H9 (cell line): ENCODE results near the gene SPTBN4. TPM values are rescaled to one million over a fixed set of nuclear protein-coding genes. Genes with fewer than 3 reads are reported as not detected.

ENCODE experiments used
- DNase-seq: peaks from one replicate; pipeline ENCODE4 v3.0.0-alpha.2; 2017
- H2AFZ ChIP-seq: one replicate; pipeline ENCODE4 v1.6.1; 2013; ENCODE audit warnings: mild to moderate bottlenecking, low read length, control low read depth, moderate library complexity
- H2AK5ac ChIP-seq: 2 replicates; pipeline ENCODE4 v1.6.1; 2013; ENCODE audit warnings: low read length, control low read depth, mixed read lengths; ENCODE audit not compliant: insufficient read length
- H2BK120ac ChIP-seq: one replicate; pipeline ENCODE4 v1.6.1; 2013; ENCODE audit warnings: low read depth, mild to moderate bottlenecking, low read length, control low read depth, inconsistent platforms; ENCODE audit not compliant: poor library complexity, severe bottlenecking
- H2BK12ac ChIP-seq: 2 replicates; pipeline ENCODE4 v1.6.1; 2013; ENCODE audit warnings: low read length, control low read depth, mixed read lengths, low read depth; ENCODE audit not compliant: insufficient read length
- H2BK15ac ChIP-seq: 2 replicates; pipeline ENCODE4 v1.6.1; 2013; ENCODE audit warnings: low read depth, low read length, control low read depth
- H2BK20ac ChIP-seq: one replicate; pipeline ENCODE4 v1.6.1; 2013; ENCODE audit warnings: low read depth, mild to moderate bottlenecking, low read length, control low read depth, inconsistent platforms; ENCODE audit not compliant: poor library complexity, severe bottlenecking
- H2BK5ac ChIP-seq: 2 replicates; pipeline ENCODE4 v1.6.1; 2013; ENCODE audit warnings: low read length, control low read depth, mixed read lengths; ENCODE audit not compliant: insufficient read length
- H3K14ac ChIP-seq: 2 replicates; pipeline ENCODE4 v1.6.1; 2013; ENCODE audit warnings: low read length, control low read depth; ENCODE audit not compliant: insufficient read depth
- H3K18ac ChIP-seq: 2 replicates; pipeline ENCODE4 v1.6.1; 2013; ENCODE audit warnings: low read depth, mild to moderate bottlenecking, mixed read lengths, low read length, control low read depth; ENCODE audit not compliant: insufficient read length
- H3K23ac ChIP-seq: 2 replicates; pipeline ENCODE4 v1.6.1; 2013; ENCODE audit warnings: low read length, control low read depth, mixed read lengths, low read depth; ENCODE audit not compliant: insufficient read length
- H3K23me2 ChIP-seq: 2 replicates; pipeline ENCODE4 v1.6.1; 2013; ENCODE audit warnings: low read depth, mild to moderate bottlenecking, mixed read lengths, low read length, control low read depth; ENCODE audit not compliant: insufficient read length, poor library complexity, severe bottlenecking
- H3K27ac ChIP-seq: 2 replicates; pipeline ENCODE4 v1.5.1; 2013; ENCODE audit warnings: low read length, control low read depth, mixed read lengths, low read depth; ENCODE audit not compliant: insufficient read length
- H3K27me3 ChIP-seq: 2 replicates; pipeline ENCODE4 v1.6.1; 2013; ENCODE audit warnings: low read length, control low read depth, inconsistent platforms; ENCODE audit not compliant: insufficient read depth
- H3K4ac ChIP-seq: 2 replicates; pipeline ENCODE4 v1.6.1; 2013; ENCODE audit warnings: low read depth, mild to moderate bottlenecking, control low read depth, inconsistent platforms, low read length, moderate library complexity
- H3K4me1 ChIP-seq: 2 replicates; pipeline ENCODE4 v1.6.1; 2013; ENCODE audit warnings: low read length, control low read depth, inconsistent platforms; ENCODE audit not compliant: insufficient read depth
- H3K4me2 ChIP-seq: 2 replicates; pipeline ENCODE4 v1.6.1; 2013; ENCODE audit warnings: low read length, control low read depth, mixed read lengths; ENCODE audit not compliant: insufficient read length, insufficient read depth
- H3K56ac ChIP-seq: 2 replicates; pipeline ENCODE4 v1.6.1; 2013; ENCODE audit warnings: low read depth, mild to moderate bottlenecking, mixed read lengths, low read length, control low read depth; ENCODE audit not compliant: insufficient read length
- H3K79me1 ChIP-seq: 2 replicates; pipeline ENCODE4 v1.6.1; 2013; ENCODE audit warnings: low read depth, mild to moderate bottlenecking, moderate library complexity, low read length, control low read depth, inconsistent platforms; ENCODE audit not compliant: insufficient read depth, poor library complexity, severe bottlenecking
- H3K79me2 ChIP-seq: 2 replicates; pipeline ENCODE4 v1.6.1; 2013; ENCODE audit warnings: low read length, control low read depth, inconsistent platforms; ENCODE audit not compliant: insufficient read depth
- H3K9ac ChIP-seq: 2 replicates; pipeline ENCODE4 v1.6.1; 2013; ENCODE audit warnings: low read length, control low read depth, mixed read lengths; ENCODE audit not compliant: insufficient read length; ENCODE audit errors: extremely low read depth
- H3K9me3 ChIP-seq: one replicate; pipeline ENCODE4 v1.6.1; 2013; ENCODE audit warnings: low read depth, low read length, inconsistent platforms; ENCODE audit not compliant: control insufficient read depth
- H3T11ph ChIP-seq: one replicate; pipeline ENCODE4 v1.6.1; 2013; ENCODE audit warnings: mild to moderate bottlenecking, low read length, control low read depth, inconsistent platforms
- H4K20me1 ChIP-seq: one replicate; pipeline ENCODE4 v1.6.1; 2013; ENCODE audit not compliant: control insufficient read depth, insufficient read length, insufficient read depth
- H4K5ac ChIP-seq: 2 replicates; pipeline ENCODE4 v1.6.1; 2013; ENCODE audit warnings: low read depth, mild to moderate bottlenecking, mixed read lengths, low read length, control low read depth; ENCODE audit not compliant: insufficient read length
- H4K8ac ChIP-seq: replicated peaks from 2 replicates; pipeline ENCODE4 v1.6.1; 2013; ENCODE audit warnings: low read length, control low read depth, mixed read lengths, low read depth; ENCODE audit not compliant: insufficient read length
- H4K91ac ChIP-seq: 2 replicates; pipeline ENCODE4 v1.6.1; 2013; ENCODE audit warnings: low read depth, mild to moderate bottlenecking, moderate library complexity, mixed read lengths, low read length, control low read depth; ENCODE audit not compliant: insufficient read length
- H3K27ac Mint-ChIP-seq, 3 experiments: 2 replicates in 2 of 3; 3 replicates in 1 of 3; pipeline ENCODE4 v1.8.0; 2020 to 2021; ENCODE audit warnings: mixed read lengths in 3 of 3, mild to moderate bottlenecking in 1 of 3, moderate library complexity in 1 of 3
- H3K27me3 Mint-ChIP-seq: 2 replicates; pipeline ENCODE4 v1.8.0; 2021; ENCODE audit warnings: low read depth, mild to moderate bottlenecking, moderate library complexity, mixed read lengths
- H3K36me3 Mint-ChIP-seq, 3 experiments: 2 replicates in 2 of 3; 3 replicates in 1 of 3; pipeline ENCODE4 v1.8.0; 2020 to 2021; ENCODE audit warnings: low read depth in 3 of 3, mixed read lengths in 3 of 3; ENCODE audit not compliant: insufficient read depth in 1 of 3
- H3K4me1 Mint-ChIP-seq, 2 experiments: 2 replicates each; pipeline ENCODE4 v1.8.0; 2020; ENCODE audit warnings: mixed read lengths in 2 of 2
- H3K4me3 Mint-ChIP-seq, 2 experiments: 2 replicates in 1 of 2; 3 replicates in 1 of 2; pipeline ENCODE4 v1.8.0; 2020 to 2021; ENCODE audit warnings: mild to moderate bottlenecking in 2 of 2, mixed read lengths in 2 of 2, moderate library complexity in 1 of 2
- H3K9me3 Mint-ChIP-seq, 2 experiments: 2 replicates in 1 of 2; 3 replicates in 1 of 2; pipeline ENCODE4 v1.8.0; 2020; ENCODE audit warnings: mild to moderate bottlenecking in 2 of 2, mixed read lengths in 2 of 2, moderate library complexity in 1 of 2
- WGBS: extraction: QIAGEN DNeasy Blood & Tissue Kit; methylation state at CpG from one replicate; pipeline ENCODE4 v1.1.7; 2013; ENCODE audit warnings: missing lambda C conversion rate, low lambda C conversion rate, mixed read lengths; ENCODE audit not compliant: insufficient read length; ENCODE audit errors: extremely low coverage; 5-methylcytosine and 5-hydroxymethylcytosine counted together
- total RNA-seq: library from RNA; stranded (reverse); gene quantifications from 2 replicates; pipeline ENCODE4 v1.2.1, GENCODE V29; 2021
- TF ChIP-seq, protein P1 (sequence below): fragments of 200-600 bp; sonication (generic); conservative IDR thresholded peaks from 3 replicates; pipeline ENCODE4 v1.8.0; 2021; ENCODE audit warnings: antibody characterized with exemption, mild to moderate bottlenecking

SPTBN4 gene
- total RNA-seq, 1 experiment from 2014 or later: 2.9 TPM

DNA sequence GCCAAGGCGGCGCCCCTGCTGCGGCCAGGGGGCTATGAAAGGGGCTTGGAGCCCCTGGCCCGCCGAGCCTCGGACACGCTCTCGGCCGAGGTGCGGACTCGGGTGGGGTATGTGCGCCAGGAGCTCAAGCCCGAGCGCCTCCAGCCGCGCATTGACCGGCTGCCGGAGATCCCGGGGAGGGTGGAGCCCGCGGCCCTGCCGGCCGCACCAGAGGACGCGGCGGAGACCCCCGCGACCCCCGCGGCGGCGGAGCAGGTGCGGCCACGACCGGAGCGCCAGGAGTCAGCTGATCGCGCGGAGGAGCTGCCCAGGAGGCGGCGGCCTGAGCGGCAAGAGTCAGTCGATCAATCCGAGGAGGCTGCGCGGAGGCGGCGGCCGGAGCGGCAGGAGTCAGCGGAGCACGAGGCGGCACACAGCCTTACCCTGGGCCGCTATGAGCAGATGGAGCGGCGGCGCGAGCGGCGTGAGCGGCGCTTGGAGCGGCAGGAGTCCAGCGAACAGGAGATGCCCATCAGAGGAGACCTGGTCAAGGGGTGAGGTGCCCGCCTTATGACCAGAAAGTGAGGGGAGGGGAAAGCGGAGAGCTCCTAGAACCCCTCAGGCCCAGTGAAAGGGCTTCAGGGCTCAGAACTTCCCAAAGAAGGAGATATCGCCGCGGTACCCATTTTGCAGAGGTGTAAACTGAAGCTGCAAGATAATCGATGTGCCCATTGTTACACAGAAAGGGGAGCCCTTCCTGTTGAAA is 101.1 kb downstream of the SPTBN4 start:
- Histone ChIP-seq H2BK20ac (no peak overlapping the region), H3K79me2 (no peaks in the 10 kb centered on the region), H3K18ac (no peak overlapping the region), H4K5ac (no peak overlapping the region), H3K27me3 (peaks cover 27% of the 10 kb centered on the region), H2BK12ac (no peak overlapping the region), H3K9ac (no peak overlapping the region), H3K79me1 (no peaks in the 10 kb centered on the region), H2BK120ac (no peak overlapping the region), H3K4me2 (peak overlapping the region; percentile 33), H4K20me1 (no peaks in the 10 kb centered on the region), H2AFZ (no peak overlapping the region), H3K9me3 (no peaks in the 10 kb centered on the region), H2AK5ac (no peak overlapping the region), H2BK5ac (no peak overlapping the region), H4K8ac (no peak overlapping the region), H3K56ac (no peak overlapping the region), H4K91ac (no peak overlapping the region), H3K4me1 (peaks cover 3% of the 10 kb centered on the region; the same call in 1 of the 2 replicates), H3K23ac (no peak overlapping the region), H3K4ac (no peak overlapping the region), H2BK15ac (no peak overlapping the region), H3K23me2 (peaks cover 4% of the 10 kb centered on the region), H3T11ph (no peak overlapping the region), H3K14ac (no peak overlapping the region), H3K27ac (no peak overlapping the region)
- Mint-ChIP-seq H3K36me3 (no peaks in the 10 kb centered on the region; a peak in 1 of 7 replicates), H3K9me3 (peaks cover 0 to 7% of the 10 kb centered on the region in 2 experiments; a peak in 1 of 5 replicates), H3K4me3 (peak overlapping the region; percentile 42 to 77), H3K27ac (no peak overlapping the region), H3K4me1 (peaks cover 9 to 13% of the 10 kb centered on the region in 2 experiments), H3K27me3 (peaks cover 75% of the 10 kb centered on the region)
- WGBS: no CpG with 5 or more reads among the region's 70 CpGs
- no peak for DNase-seq
- TF ChIP-seq, protein P1, sequence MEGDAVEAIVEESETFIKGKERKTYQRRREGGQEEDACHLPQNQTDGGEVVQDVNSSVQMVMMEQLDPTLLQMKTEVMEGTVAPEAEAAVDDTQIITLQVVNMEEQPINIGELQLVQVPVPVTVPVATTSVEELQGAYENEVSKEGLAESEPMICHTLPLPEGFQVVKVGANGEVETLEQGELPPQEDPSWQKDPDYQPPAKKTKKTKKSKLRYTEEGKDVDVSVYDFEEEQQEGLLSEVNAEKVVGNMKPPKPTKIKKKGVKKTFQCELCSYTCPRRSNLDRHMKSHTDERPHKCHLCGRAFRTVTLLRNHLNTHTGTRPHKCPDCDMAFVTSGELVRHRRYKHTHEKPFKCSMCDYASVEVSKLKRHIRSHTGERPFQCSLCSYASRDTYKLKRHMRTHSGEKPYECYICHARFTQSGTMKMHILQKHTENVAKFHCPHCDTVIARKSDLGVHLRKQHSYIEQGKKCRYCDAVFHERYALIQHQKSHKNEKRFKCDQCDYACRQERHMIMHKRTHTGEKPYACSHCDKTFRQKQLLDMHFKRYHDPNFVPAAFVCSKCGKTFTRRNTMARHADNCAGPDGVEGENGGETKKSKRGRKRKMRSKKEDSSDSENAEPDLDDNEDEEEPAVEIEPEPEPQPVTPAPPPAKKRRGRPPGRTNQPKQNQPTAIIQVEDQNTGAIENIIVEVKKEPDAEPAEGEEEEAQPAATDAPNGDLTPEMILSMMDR: no peak
